HepG2 (cell line): Measurements from ENCODE around the gene METTL26. TPM values are rescaled to one million over a fixed set of nuclear protein-coding genes. Genes with fewer than 3 reads are reported as not detected.

ENCODE experiments used
- ARID2 ChIP-seq: sonication (generic); formaldehyde crosslinking; IDR thresholded peaks from 2 replicates; pipeline ENCODE4 v1.8.1; 2022; ENCODE audit warnings: mild to moderate bottlenecking, missing genetic modification reagents, borderline replicate concordance
- ATM ChIP-seq: fragments of 450-650 bp; IDR thresholded peaks from 2 replicates; pipeline ENCODE4 v1.7.1; 2017; ENCODE audit warnings: mild to moderate bottlenecking, borderline replicate concordance
- BHLHE40 ChIP-seq: IDR thresholded peaks from 2 replicates; pipeline ENCODE4 v1.6.1; 2011; ENCODE audit warnings: low read length, improper control_type of control experiment
- CHD4 ChIP-seq: fragments of 200-600 bp; sonication (generic); IDR thresholded peaks from 2 replicates; pipeline ENCODE4 v1.7.0; 2017; ENCODE audit warnings: mild to moderate bottlenecking, low read length, borderline replicate concordance
- FOXA3 ChIP-seq: IDR thresholded peaks from 2 replicates; pipeline ENCODE4 v1.6.1; 2016; ENCODE audit warnings: missing genetic modification reagents, missing compliant biosample characterization
- FOXP1 ChIP-seq, 2 experiments: fragments of 450-650 bp in 1 of 2; IDR thresholded peaks; 2 replicates each; pipeline ENCODE4 v1.6.1; 2017 to 2018; ENCODE audit warnings: antibody characterized with exemption in 1 of 2
- GATAD1 ChIP-seq: IDR thresholded peaks from 2 replicates; pipeline ENCODE4 v1.6.1; 2016; ENCODE audit warnings: missing genetic modification reagents, missing compliant biosample characterization
- MEF2D ChIP-seq: sonication (generic); formaldehyde crosslinking; IDR thresholded peaks from 2 replicates; pipeline ENCODE4 v1.5.1; 2020; ENCODE audit warnings: mild to moderate bottlenecking, missing genetic modification reagents
- MNT ChIP-seq: fragments of 450-650 bp; IDR thresholded peaks from 2 replicates; pipeline ENCODE4 v1.6.1; 2016
- NFYB ChIP-seq: sonication (generic); formaldehyde crosslinking; IDR thresholded peaks from 2 replicates; pipeline ENCODE4 v1.4.0; 2020; ENCODE audit warnings: missing genetic modification reagents
- PHF20 ChIP-seq: sonication (generic); formaldehyde crosslinking; IDR thresholded peaks from 2 replicates; pipeline ENCODE4 v1.5.0; 2020; ENCODE audit warnings: mild to moderate bottlenecking, missing genetic modification reagents
- PLRG1 ChIP-seq: fragments of 450-650 bp; conservative IDR thresholded peaks from 2 replicates; pipeline ENCODE4 v1.6.1; 2016
- RBFOX2 ChIP-seq: fragments of 200-400 bp; formaldehyde crosslinking; IDR thresholded peaks from 2 replicates; pipeline ENCODE4 v1.6.1; 2017; ENCODE audit warnings: low read depth, mild to moderate bottlenecking, low read length
- SMAD3 ChIP-seq: sonication (generic); formaldehyde crosslinking; IDR thresholded peaks from 2 replicates; pipeline ENCODE4 v1.4.0; 2020; ENCODE audit warnings: missing genetic modification reagents
- SP4 ChIP-seq: sonication (generic); formaldehyde crosslinking; IDR thresholded peaks from 2 replicates; pipeline ENCODE4 v1.8.1; 2023; ENCODE audit warnings: mild to moderate bottlenecking, missing genetic modification reagents
- YY1 ChIP-seq: IDR thresholded peaks from 2 replicates; pipeline ENCODE4 v1.6.1; 2011; ENCODE audit warnings: low read length, low read depth, moderate library complexity, mild to moderate bottlenecking; ENCODE audit not compliant: insufficient read depth, insufficient replicate concordance
- ZBTB39 ChIP-seq: sonication (generic); formaldehyde crosslinking; IDR thresholded peaks from 2 replicates; pipeline ENCODE4 v1.5.0; 2020; ENCODE audit warnings: missing genetic modification reagents
- ZBTB46 ChIP-seq: sonication (generic); formaldehyde crosslinking; IDR thresholded peaks from 2 replicates; pipeline ENCODE4 v1.4.0; 2020; ENCODE audit warnings: mild to moderate bottlenecking, missing genetic modification reagents, borderline replicate concordance
- ZNF383 ChIP-seq: sonication (generic); formaldehyde crosslinking; IDR thresholded peaks from 2 replicates; pipeline ENCODE4 v1.4.0; 2020; ENCODE audit warnings: missing genetic modification reagents, mild to moderate bottlenecking, borderline replicate concordance
- ZNF709 ChIP-seq: sonication (generic); formaldehyde crosslinking; IDR thresholded peaks from 2 replicates; pipeline ENCODE4 v1.5.0; 2020; ENCODE audit warnings: mild to moderate bottlenecking, missing genetic modification reagents
- ZNF777 ChIP-seq: sonication (generic); formaldehyde crosslinking; IDR thresholded peaks from 2 replicates; pipeline ENCODE4 v1.4.0; 2020; ENCODE audit warnings: missing genetic modification reagents
- ZNF816 ChIP-seq: sonication (generic); formaldehyde crosslinking; IDR thresholded peaks from 2 replicates; pipeline ENCODE4 v1.8.0; 2022; ENCODE audit warnings: missing genetic modification reagents, mild to moderate bottlenecking, borderline replicate concordance
- ZSCAN30 ChIP-seq: sonication (generic); formaldehyde crosslinking; IDR thresholded peaks from 2 replicates; pipeline ENCODE4 v1.5.0; 2020; ENCODE audit warnings: mild to moderate bottlenecking, missing genetic modification reagents
- ZUFSP ChIP-seq: sonication (generic); formaldehyde crosslinking; IDR thresholded peaks from 2 replicates; pipeline ENCODE4 v1.9.0; 2021; ENCODE audit warnings: missing genetic modification reagents, mild to moderate bottlenecking, borderline replicate concordance
- polyA plus RNA-seq, 8 experiments: library from polyadenylated mRNA; depleted of rRNA in 3 of 8; stranded (reverse) in 7 of 8; unstranded in 1 of 8; fragments of >200 nt; fragmentation: Illumina TruSeq in 4 of 8; extraction: Trizol in 4 of 8; gene quantifications; 2 replicates each; pipeline versions ENCODE4 v1.2.1 to v1.2.3, GENCODE V29; 2011 to 2016; ENCODE audit warnings: low read depth in 4 of 8, missing spikeins in 1 of 8, mixed read lengths in 1 of 8; ENCODE audit not compliant: insufficient read depth in 1 of 8
- total RNA-seq, 5 experiments: library from RNA; depleted of rRNA; stranded (reverse); fragments of >200 nt; fragmentation: Illumina TruSeq; extraction: Trizol; gene quantifications; 2 replicates each; pipeline ENCODE4 v1.2.3, GENCODE V29; 2016; ENCODE audit warnings: low read depth in 1 of 5

Gene METTL26
- total and polyA plus RNA-seq, 2 of the 13 experiments (the other 11 are each of a cell fraction or from before 2014, with no cell fraction given), result 65.5 to 70.1 TPM

- TF ChIP-seq ZUFSP (CRISPR knock-in tag) (no peak), ARID2 (CRISPR knock-in tag) (peak; percentile 86; the same call in 1 of the 2 replicates), NFYB (CRISPR knock-in tag) (no peak; the same call in 1 of the 2 replicates), ZNF709 (no peak), ZSCAN30 (no peak), ZNF383 (CRISPR knock-in tag) (no peak), MNT (peak; percentile 77), ATM (no peak), ZBTB46 (no peak), PHF20 (CRISPR knock-in tag) (peak; percentile 85), CHD4 (no peak), RBFOX2 (peak; percentile 96), MEF2D (CRISPR knock-in tag) (0 out of 2 replicates have a peak, but pooled peaks have one; percentile 37), ZNF816 (no peak), ZBTB39 (CRISPR knock-in tag) (peak; percentile 88; the same call in 1 of the 2 replicates), FOXA3 (peak; percentile 59), ZNF777 (CRISPR knock-in tag) (peak; percentile 39; the same call in 1 of the 2 replicates), YY1 (peak; percentile 98), SMAD3 (CRISPR knock-in tag) (peak; percentile 43; the same call in 1 of the 2 replicates), BHLHE40 (peak; percentile 65), SP4 (CRISPR knock-in tag) (peak; percentile 67; the same call in 1 of the 2 replicates), GATAD1 (CRISPR knock-in tag) (peak; percentile 89), PLRG1 (no peak), FOXP1 (IDR thresholded peaks at IDR 0.05) (no peak), FOXP1 (CRISPR knock-in tag; IDR thresholded peaks at IDR 0.05) (no peak)
Measured at GRCh38 chr16:648781-649589, 12.9 kb upstream of the METTL26 start, which contains the start of gene WDR90 (continued).
